K562 (cell line): ENCODE measurements around the gene KASH5.
"Not testable (repeated sequence)": the region's sequence is repeated elsewhere in the genome, so short reads cannot be mapped to it uniquely, and the experiment has no call there.

Experiments used
- CBX5 ChIP-seq: IDR thresholded peaks from 2 replicates; pipeline ENCODE4 v1.6.1; 2014; ENCODE audit warnings: low read depth, borderline replicate concordance
- JUN ChIP-seq, 2 experiments: sonication (generic) in 1 of 2; formaldehyde crosslinking in 1 of 2; IDR thresholded peaks; 2 replicates each; pipeline versions ENCODE4 v1.6.1 to v1.8.0; 2012 to 2022; ENCODE audit warnings: borderline replicate concordance in 2 of 2, mild to moderate bottlenecking in 2 of 2, improper control_type of control experiment in 1 of 2, low read depth in 1 of 2, low read length in 1 of 2, missing genetic modification reagents in 1 of 2
- JUND ChIP-seq, 2 experiments: IDR thresholded peaks; 2 replicates in 1 of 2; 3 replicates in 1 of 2; pipeline ENCODE4 v1.6.1; 2011; ENCODE audit warnings: borderline replicate concordance in 2 of 2, low read depth in 2 of 2, low read length in 2 of 2, improper control_type of control experiment in 1 of 2, missing biosample characterization in 1 of 2, missing genetic modification characterization in 1 of 2, missing genetic modification reagents in 1 of 2
- NFE2L1 ChIP-seq: fragments of 450-650 bp; IDR thresholded peaks from 2 replicates; pipeline ENCODE4 v1.6.1; 2016; ENCODE audit warnings: missing genetic modification characterization, low read depth, mild to moderate bottlenecking, missing compliant biosample characterization, moderate library complexity, borderline replicate concordance
- SMAD2 ChIP-seq: fragments of 150-350 bp; IDR thresholded peaks from 2 replicates; pipeline ENCODE4 v1.6.1; 2014; ENCODE audit warnings: low read depth, mild to moderate bottlenecking, low read length
- SRSF1 ChIP-seq: fragments of 200-400 bp; formaldehyde crosslinking; IDR thresholded peaks from 2 replicates; pipeline ENCODE4 v1.6.1; 2017; ENCODE audit warnings: mild to moderate bottlenecking, low read depth, low read length, moderate library complexity
- TAF1 ChIP-seq: IDR thresholded peaks from 2 replicates; pipeline ENCODE4 v1.6.1; 2011; ENCODE audit warnings: mild to moderate bottlenecking, low read length, moderate library complexity; ENCODE audit not compliant: insufficient read depth, control insufficient read depth, severe bottlenecking; ENCODE audit errors: extremely low read depth
- YY1 ChIP-seq, 3 experiments: IDR thresholded peaks; 2 replicates each; pipeline ENCODE4 v1.6.1; 2011; ENCODE audit warnings: low read length in 2 of 3, mild to moderate bottlenecking in 2 of 3, moderate library complexity in 2 of 3, borderline replicate concordance in 1 of 3, control low read depth in 1 of 3, low read depth in 1 of 3; ENCODE audit not compliant: insufficient read depth in 3 of 3, insufficient replicate concordance in 2 of 3, control insufficient read depth in 1 of 3, insufficient read length in 1 of 3; ENCODE audit errors: extremely low read depth in 1 of 3
- ZBTB7A ChIP-seq: IDR thresholded peaks from 2 replicates; pipeline ENCODE4 v1.6.1; 2011; ENCODE audit warnings: low read depth, mild to moderate bottlenecking, low read length, moderate library complexity, borderline replicate concordance; ENCODE audit not compliant: control insufficient read depth
- ZNF184 ChIP-seq: sonication (generic); formaldehyde crosslinking; IDR thresholded peaks from 2 replicates; pipeline ENCODE4 v1.5.0; 2020; ENCODE audit warnings: missing genetic modification reagents
- TF ChIP-seq, protein P1 (sequence below), 2 experiments: fragments of 450-650 bp; IDR thresholded peaks; 2 replicates each; pipeline ENCODE4 v1.6.1; 2018; ENCODE audit warnings: mild to moderate bottlenecking in 2 of 2, low read depth in 1 of 2; ENCODE audit not compliant: partially characterized antibody in 2 of 2

- TF ChIP-seq TAF1; ZBTB7A; SRSF1; CBX5; JUN (IDR thresholded peaks at IDR 0.05; ENCODE audit: borderline replicate concordance, low read depth, low read length); JUN (CRISPR knock-in tag; IDR thresholded peaks at IDR 0.05; ENCODE audit: borderline replicate concordance); ZNF184 (CRISPR knock-in tag); YY1 (IDR thresholded peaks at IDR 0.05; ENCODE audit: borderline replicate concordance in 1 of 3, control insufficient read depth in 1 of 3, extremely low read depth in 1 of 3, insufficient read depth in 3 of 3, insufficient read length in 1 of 3, insufficient replicate concordance in 2 of 3, low read depth in 1 of 3, low read length in 2 of 3); NFE2L1 (tag); SMAD2; JUND (IDR thresholded peaks at IDR 0.05; ENCODE audit: borderline replicate concordance, low read depth, low read length); JUND (tag; IDR thresholded peaks at IDR 0.05; ENCODE audit: borderline replicate concordance, low read depth, low read length): not testable (repeated sequence)
- TF ChIP-seq, protein P1, sequence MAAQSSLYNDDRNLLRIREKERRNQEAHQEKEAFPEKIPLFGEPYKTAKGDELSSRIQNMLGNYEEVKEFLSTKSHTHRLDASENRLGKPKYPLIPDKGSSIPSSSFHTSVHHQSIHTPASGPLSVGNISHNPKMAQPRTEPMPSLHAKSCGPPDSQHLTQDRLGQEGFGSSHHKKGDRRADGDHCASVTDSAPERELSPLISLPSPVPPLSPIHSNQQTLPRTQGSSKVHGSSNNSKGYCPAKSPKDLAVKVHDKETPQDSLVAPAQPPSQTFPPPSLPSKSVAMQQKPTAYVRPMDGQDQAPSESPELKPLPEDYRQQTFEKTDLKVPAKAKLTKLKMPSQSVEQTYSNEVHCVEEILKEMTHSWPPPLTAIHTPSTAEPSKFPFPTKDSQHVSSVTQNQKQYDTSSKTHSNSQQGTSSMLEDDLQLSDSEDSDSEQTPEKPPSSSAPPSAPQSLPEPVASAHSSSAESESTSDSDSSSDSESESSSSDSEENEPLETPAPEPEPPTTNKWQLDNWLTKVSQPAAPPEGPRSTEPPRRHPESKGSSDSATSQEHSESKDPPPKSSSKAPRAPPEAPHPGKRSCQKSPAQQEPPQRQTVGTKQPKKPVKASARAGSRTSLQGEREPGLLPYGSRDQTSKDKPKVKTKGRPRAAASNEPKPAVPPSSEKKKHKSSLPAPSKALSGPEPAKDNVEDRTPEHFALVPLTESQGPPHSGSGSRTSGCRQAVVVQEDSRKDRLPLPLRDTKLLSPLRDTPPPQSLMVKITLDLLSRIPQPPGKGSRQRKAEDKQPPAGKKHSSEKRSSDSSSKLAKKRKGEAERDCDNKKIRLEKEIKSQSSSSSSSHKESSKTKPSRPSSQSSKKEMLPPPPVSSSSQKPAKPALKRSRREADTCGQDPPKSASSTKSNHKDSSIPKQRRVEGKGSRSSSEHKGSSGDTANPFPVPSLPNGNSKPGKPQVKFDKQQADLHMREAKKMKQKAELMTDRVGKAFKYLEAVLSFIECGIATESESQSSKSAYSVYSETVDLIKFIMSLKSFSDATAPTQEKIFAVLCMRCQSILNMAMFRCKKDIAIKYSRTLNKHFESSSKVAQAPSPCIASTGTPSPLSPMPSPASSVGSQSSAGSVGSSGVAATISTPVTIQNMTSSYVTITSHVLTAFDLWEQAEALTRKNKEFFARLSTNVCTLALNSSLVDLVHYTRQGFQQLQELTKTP (IDR thresholded peaks at IDR 0.05; ENCODE audit: low read depth in 1 of 2, partially characterized antibody in 2 of 2) = not testable (repeated sequence)
These were observed 14.9 kb upstream of the KASH5 start for GRCh38 chr19:49373174-49373573.
